ENCODE results near the gene DLGAP4. TPM values are rescaled to one million over a fixed set of nuclear protein-coding genes. Genes with fewer than 3 reads are reported as not detected.

The DLGAP4 gene
- total RNA-seq, 4 donors from 2014 or later, result 18.8 to 46.7 (median 45.0) TPM

- DNase-seq (no peak), ATAC-seq (no peak)
- no peaks in the 10 kb centered on the region for H3K4me1 ChIP-seq
- no peaks in the 10 kb centered on the region for H3K9me3 ChIP-seq
- intact Hi-C loops (cut with DNase I; ENCODE audit: low total_unique reads) (no loop called here), in situ Hi-C loops (cut with MboI; ENCODE audit: low sequenced_read_pairs in 4 of 4) (no loop called here)
- H3K36me3 ChIP-seq, result no peaks in the 10 kb centered on the region
- no peak for TF ChIP-seq POLR2A (IDR thresholded peaks at IDR 0.05)
- TF ChIP-seq, protein P1, sequence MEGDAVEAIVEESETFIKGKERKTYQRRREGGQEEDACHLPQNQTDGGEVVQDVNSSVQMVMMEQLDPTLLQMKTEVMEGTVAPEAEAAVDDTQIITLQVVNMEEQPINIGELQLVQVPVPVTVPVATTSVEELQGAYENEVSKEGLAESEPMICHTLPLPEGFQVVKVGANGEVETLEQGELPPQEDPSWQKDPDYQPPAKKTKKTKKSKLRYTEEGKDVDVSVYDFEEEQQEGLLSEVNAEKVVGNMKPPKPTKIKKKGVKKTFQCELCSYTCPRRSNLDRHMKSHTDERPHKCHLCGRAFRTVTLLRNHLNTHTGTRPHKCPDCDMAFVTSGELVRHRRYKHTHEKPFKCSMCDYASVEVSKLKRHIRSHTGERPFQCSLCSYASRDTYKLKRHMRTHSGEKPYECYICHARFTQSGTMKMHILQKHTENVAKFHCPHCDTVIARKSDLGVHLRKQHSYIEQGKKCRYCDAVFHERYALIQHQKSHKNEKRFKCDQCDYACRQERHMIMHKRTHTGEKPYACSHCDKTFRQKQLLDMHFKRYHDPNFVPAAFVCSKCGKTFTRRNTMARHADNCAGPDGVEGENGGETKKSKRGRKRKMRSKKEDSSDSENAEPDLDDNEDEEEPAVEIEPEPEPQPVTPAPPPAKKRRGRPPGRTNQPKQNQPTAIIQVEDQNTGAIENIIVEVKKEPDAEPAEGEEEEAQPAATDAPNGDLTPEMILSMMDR (IDR thresholded peaks at IDR 0.05 in 4 of 5, conservative IDR thresholded peaks at IDR 0.05 in 1 of 5), result no peak
- H3K4me3 ChIP-seq, result no peak overlapping the region
- peaks cover 10 to 24% (median 11%) of the 10 kb centered on the region in 3 donors for H3K27me3 ChIP-seq
- H3K27ac ChIP-seq, result no peak overlapping the region
Observed at GRCh38 chr20:36340593-36340990, 34.5 kb downstream of the DLGAP4 start.

DNA sequence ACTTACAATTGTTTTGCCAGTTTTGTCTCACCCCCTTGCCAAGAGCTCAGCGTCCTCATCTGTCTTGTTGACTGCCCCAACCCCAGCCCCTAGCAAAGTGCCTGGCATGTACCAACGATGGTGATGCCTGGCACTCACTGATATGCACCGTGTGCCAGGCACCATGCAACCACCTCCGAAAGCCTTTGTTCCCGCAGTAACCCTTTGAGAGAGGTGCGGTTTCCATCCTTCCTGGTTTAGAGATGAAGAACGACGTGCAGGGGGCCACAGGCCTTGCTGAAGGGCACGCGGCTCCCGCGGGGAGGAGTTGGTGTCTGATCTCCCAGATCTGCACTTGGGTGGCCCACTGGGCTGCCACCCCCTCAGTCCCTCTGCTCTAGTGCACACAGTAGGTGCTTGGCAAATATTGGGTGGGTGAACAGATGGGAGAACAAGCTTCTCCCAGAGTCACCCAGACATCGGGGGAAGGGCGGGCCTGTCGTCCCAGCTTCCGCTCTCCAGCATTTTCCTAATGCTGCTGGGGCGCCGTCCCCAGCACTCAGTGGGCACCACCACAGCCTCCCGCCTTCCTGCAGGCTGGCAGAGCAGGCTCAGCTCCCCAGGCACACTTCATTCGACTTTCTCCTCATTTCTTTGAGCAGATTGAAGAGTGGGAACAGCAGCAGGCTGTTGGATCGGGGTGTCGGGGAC is 35.3 kb downstream of the DLGAP4 start:
- in situ Hi-C loops (cut with MboI; ENCODE audit: low sequenced_read_pairs in 4 of 4), result no loop called here
- Histone ChIP-seq H3K36me3 (no peaks in the 10 kb centered on the region), H3K27me3 (peaks cover 8 to 16% (median 8%) of the 10 kb centered on the region in 3 donors), H3K27ac (no peak overlapping the region), H3K4me1 (no peaks in the 10 kb centered on the region), H3K4me3 (no peak overlapping the region), H3K9me3 (no peaks in the 10 kb centered on the region)
- no peak for DNase-seq
- intact Hi-C loops (cut with DNase I; ENCODE audit: low total_unique reads), result no loop called here
- TF ChIP-seq POLR2A (IDR thresholded peaks at IDR 0.05), result no peak
- TF ChIP-seq, protein P1 (IDR thresholded peaks at IDR 0.05 in 4 of 5, conservative IDR thresholded peaks at IDR 0.05 in 1 of 5), result no peak
- ATAC-seq, result no peak

- H3K9me3 ChIP-seq, result no peaks in the 10 kb centered on the region
- no peak for TF ChIP-seq POLR2A (IDR thresholded peaks at IDR 0.05)
- TF ChIP-seq, protein P1 (IDR thresholded peaks at IDR 0.05 in 4 of 5, conservative IDR thresholded peaks at IDR 0.05 in 1 of 5), result no peak
- H3K27ac ChIP-seq, result no peak overlapping the region
- H3K27me3 ChIP-seq, result peaks cover 7 to 13% (median 8%) of the 10 kb centered on the region in 3 donors
- DNase-seq (no peak), ATAC-seq (no peak)
- in situ Hi-C loops (cut with MboI; ENCODE audit: low sequenced_read_pairs in 4 of 4) (no loop called here), intact Hi-C loops (cut with DNase I; ENCODE audit: low total_unique reads) (no loop called here)
- H3K36me3 ChIP-seq, result no peaks in the 10 kb centered on the region
- H3K4me1 ChIP-seq, result no peaks in the 10 kb centered on the region
- H3K4me3 ChIP-seq, result no peak overlapping the region
Observed at GRCh38 chr20:36342331-36343120, 36.4 kb downstream of the DLGAP4 start.

GRCh38 chr20:36343641-36344040 is 37.5 kb downstream of the DLGAP4 start:
- intact Hi-C loops (cut with DNase I; ENCODE audit: low total_unique reads), result no loop called here
- TF ChIP-seq POLR2A (IDR thresholded peaks at IDR 0.05), result no peak
- TF ChIP-seq, protein P1 (IDR thresholded peaks at IDR 0.05 in 4 of 5, conservative IDR thresholded peaks at IDR 0.05 in 1 of 5), result no peak
- Histone ChIP-seq H3K4me1 (no peaks in the 10 kb centered on the region), H3K27me3 (peaks cover 3 to 13% (median 8%) of the 10 kb centered on the region in 3 donors), H3K4me3 (no peak overlapping the region), H3K9me3 (no peaks in the 10 kb centered on the region), H3K27ac (no peak overlapping the region), H3K36me3 (no peaks in the 10 kb centered on the region)
- ATAC-seq, result no peak
- no peak for DNase-seq
- in situ Hi-C loops (cut with MboI; ENCODE audit: low sequenced_read_pairs in 4 of 4), result no loop called here

Measured in gastrocnemius medialis (tissue), 4 donors.